DMS79 (cell line): ENCODE results near the gene GATD1.
A peak's percentile ranks its signal among the peaks of the same experiment; 100 is the strongest.

Experiments
- DNase-seq: peaks from one replicate; lab custom pipeline; 2025; lab: John Stamatoyannopoulos, UW

Gene GATD1

DNA sequence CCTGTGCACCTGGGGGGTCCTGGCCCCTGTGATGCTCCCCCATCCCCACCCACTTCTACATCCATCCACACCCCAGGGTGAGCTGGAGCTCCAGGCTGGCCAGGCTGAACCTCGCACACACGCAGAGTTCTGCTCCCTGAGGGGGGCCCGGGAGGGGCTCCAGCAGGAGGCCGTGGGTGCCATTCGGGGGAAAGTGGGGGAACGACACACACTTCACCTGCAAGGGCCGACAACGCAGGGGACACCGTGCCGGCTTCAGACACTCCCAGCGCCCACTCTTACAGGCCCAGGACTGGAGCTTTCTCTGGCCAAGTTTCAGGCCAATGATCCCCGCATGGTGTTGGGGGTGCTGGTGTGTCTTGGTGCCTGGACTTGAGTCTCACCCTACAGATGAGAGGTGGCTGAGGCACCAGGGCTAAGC, 50.0 kb downstream of the GATD1 start:
- DNase-seq, result no peak

DNA sequence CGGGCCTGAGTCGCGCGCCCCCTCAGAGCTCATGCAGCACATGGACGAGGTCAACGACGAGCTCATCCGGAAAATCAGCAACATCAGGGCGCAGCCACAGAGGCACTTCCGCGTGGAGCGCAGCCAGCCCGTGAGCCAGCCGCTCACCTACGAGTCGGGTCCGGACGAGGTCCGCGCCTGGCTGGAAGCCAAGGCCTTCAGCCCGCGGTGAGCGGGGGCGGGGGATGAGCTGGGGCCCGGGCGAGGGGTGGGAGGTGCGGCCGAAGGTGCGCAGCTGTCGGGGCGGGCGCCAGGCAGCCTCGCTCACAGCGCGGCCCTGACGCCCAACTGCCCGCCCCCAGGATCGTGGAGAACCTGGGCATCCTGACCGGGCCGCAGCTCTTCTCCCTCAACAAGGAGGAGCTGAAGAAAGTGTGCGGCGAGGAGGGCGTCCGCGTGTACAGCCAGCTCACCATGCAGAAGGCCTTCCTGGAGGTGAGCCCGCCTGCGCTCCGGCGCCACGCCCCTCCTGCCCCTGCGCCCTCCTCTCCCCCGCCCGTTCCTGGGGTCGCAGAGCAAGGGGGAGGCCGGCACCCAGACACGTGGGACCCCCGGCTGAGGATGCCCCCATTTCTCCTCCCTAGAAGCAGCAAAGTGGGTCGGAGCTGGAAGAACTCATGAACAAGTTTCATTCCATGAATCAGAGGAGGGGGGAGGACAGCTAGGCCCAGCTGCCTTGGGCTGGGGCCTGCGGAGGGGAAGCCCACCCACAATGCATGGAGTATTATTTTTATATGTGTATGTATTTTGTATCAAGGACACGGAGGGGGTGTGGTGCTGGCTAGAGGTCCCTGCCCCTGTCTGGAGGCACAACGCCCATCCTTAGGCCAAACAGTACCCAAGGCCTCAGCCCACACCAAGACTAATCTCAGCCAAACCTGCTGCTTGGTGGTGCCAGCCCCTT, 50.7 kb downstream of the GATD1 start:
- peak; percentile 20 for DNase-seq

DNA sequence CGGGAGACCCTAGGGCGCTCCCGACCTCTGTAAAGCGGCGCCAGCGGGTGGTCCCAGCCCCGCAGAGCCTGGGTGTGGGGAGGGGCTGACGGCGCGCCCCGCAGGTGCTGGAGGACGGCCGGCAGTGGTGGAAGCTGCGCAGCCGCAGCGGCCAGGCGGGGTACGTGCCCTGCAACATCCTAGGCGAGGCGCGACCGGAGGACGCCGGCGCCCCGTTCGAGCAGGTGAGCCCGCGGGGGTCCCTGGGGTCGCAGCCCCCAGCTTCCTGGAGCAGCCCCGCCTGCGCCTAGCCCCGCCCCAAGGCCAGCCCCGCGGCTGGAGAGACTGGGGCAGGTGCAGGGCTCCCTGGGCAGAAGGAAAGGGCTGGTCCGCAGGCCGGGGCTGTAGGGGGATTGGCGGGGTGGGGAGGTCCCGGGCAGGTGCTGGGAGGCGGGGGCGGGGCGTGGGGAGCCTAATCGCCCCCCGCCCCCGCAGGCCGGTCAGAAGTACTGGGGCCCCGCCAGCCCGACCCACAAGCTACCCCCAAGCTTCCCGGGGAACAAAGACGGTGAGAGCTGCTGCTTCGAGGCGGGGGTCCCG, 51.6 kb downstream of the GATD1 start:
- no peak for DNase-seq

DNA sequence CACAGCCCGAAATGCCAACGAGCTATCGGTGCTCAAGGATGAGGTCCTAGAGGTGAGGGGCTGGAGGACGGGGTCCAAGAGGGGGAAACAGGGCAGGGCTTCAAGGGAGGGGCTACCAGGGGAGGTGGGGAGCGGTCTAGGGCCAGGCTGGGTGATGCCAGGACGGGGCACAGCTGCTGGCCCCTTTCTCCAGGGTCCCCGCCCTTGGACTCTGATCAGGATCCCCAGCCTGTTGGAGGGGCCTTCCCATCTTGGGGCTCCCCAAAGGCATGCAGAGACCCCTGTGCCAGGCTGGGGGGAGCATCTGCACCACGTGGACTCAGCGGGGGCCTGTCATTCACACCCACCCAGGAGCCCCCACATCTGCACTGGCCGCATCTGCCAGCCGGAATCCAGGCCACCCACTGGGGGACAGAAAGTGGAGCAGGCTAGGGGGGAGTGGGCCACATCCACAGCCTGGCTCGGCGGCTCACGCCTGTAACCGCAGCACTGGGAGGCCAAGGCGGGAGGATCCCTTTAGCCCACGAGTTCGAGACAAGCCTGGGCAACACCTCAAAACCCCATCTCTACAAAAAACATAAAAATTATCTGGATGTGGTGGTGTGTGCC, 52.4 kb downstream of the GATD1 start:
- no peak for DNase-seq

DNA sequence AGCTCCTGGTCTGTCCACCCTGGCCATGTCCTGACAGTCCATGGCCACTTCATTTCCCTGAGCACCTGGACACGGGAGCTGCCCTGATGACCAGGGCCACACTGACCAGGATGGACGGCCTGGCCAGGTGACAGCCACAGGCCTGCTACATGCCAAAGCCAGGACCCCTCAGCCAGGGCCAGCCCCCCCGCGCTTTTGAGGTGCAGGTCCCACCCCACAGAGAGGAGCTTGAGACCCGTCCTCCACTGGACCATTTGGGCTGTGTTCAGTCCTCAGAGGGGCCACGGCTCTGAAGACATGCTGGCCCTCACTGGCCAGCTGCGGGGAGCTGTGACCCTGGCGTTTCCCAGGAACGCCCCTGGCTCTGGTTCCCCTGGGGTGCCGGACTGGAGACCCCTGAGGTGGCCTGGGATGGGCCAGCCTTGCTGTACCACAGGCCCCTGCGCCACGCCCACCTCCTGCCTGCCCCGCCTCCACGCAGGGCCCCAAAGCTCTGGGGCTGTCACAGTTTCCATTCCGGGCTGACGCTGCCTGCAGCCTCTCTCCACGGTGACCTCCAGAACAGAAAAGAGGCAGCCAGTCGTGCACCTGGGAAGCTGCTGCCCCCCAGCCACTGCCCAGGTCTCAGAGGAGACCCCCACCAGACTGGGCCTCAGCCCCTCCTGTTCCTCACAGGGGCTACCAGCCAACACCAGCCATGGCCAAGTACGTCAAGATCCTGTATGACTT, 53.1 kb downstream of the GATD1 start:
- no peak for DNase-seq

DNA sequence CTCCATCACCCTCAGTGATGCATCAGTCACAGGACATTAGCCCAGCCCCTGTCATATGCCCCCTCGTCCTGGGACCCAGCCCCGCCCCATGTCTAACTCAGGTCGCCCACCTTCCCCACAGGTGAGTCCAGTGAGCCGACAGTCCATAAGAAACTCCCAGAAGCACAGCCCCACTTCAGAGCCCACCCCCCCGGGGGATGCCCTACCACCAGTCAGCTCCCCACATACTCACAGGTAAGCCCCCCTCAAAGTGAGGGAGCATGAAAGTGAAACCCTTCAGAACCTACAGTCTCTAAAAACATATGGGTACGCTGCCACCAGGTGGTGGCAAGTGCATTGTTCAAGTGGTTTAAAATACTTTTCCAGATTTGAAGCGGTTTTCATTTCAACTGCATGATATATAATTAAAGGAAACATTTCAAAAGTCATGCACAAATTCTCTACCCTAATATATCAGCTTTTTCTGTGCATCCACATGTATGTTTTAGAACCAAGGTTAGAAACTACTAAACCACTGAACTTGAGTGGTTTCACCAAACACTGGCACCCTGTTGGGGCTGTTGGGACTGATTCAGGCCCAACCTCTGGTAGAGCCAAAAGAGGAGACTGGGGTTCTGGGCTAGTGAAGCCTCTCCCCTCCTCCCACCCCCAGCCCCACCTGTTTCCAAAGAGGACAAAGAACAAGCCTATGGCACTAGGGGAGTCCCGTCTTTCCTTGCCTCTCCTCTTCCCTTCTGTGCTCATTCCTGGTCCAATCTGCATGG, 54.0 kb downstream of the GATD1 start:
- DNase-seq, result no peak

DNA sequence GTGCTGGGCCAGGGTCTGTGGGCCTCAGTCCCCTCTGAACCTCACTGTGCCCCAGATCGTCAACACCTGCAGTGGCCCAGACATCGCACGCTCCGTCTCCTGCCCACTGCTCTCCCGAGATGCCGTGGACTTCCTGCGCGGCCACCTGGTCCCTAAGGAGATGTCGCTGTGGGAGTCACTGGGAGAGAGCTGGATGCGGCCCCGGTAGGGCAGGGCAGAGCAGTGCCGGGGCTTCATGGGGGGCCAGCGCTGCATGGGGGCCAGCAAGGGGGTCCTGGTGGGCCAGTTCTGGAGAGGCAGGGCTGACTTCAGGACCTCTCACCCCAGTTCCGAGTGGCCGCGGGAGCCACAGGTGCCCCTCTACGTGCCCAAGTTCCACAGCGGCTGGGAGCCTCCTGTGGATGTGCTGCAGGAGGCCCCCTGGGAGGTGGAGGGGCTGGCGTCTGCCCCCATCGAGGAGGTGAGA, 54.9 kb downstream of the GATD1 start:
- DNase-seq, result no peak

DNA sequence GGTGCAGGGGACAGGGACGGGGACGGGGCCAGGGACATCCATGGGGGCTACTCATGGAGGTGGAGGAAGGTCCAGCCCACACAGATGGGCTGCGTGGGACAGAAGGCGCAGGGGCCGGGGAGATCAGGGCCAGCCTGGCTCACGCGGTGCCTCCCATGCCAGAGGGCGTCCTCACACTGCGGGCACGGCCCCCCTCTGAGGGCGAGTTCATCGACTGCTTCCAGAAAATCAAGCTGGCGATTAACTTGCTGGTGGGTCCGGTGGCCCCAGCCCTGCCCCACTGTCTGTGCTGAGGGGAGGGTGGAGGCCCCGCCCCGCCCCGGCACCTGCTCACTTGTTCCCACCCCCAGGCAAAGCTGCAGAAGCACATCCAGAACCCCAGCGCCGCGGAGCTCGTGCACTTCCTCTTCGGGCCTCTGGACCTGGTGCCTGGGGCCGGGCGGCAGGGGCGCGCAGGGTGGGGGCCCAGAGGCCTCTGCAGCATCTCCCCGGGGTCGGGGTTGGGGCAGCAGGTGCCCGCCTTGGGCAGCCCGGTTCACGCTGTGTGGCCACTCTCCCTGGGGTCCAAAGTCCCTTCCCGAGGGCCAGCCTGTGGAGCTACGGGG, 55.4 kb downstream of the GATD1 start:
- DNase-seq, result no peak

DNA sequence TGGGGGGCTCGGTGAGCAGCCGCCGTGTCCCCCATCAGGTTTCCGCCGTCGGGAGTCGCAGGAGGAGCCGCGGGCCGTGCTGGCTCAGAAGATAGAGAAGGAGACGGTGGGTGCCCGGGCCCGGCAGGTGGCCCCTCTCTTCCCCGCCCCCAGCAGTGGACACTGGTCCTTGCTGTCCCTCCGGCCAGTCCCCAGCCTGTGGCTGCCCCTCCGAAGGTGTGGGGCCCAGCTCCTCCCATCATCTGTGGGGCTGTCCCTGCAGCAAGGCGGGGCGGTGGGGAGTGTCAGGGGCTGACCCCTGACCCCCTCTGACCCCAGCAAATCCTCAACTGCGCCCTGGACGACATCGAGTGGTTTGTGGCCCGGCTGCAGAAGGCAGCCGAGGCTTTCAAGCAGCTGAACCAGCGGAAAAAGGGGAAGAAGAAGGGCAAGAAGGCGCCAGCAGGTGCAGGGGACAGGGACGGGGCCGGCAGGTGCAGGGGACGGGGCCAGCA, 56.0 kb downstream of the GATD1 start:
- no peak for DNase-seq

DNA sequence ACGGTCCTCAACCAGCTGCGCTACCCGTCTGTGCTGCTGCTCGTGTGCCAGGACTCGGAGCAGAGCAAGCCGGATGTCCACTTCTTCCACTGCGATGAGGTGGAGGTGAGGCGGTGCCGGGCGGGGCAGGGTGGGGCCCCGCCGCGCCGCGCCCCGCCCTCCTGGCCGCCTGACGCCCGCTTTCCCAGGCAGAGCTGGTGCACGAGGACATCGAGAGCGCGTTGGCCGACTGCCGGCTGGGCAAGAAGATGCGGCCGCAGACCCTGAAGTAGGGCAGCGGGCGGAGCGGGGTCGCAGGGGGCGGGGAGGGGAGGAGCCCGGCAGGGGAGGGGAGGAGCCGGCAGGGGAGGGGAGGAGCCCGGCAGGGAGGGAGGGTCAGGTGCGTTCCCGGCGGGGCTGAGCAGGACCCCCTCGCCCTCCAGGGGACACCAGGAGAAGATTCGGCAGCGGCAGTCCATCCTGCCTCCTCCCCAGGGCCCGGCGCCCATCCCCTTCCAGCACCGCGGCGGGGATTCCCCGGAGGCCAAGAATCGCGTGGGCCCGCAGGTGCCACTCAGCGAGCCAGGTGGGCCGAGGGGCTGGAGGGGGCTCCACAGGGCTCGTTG, 56.5 kb downstream of the GATD1 start:
- no peak for DNase-seq

DNA sequence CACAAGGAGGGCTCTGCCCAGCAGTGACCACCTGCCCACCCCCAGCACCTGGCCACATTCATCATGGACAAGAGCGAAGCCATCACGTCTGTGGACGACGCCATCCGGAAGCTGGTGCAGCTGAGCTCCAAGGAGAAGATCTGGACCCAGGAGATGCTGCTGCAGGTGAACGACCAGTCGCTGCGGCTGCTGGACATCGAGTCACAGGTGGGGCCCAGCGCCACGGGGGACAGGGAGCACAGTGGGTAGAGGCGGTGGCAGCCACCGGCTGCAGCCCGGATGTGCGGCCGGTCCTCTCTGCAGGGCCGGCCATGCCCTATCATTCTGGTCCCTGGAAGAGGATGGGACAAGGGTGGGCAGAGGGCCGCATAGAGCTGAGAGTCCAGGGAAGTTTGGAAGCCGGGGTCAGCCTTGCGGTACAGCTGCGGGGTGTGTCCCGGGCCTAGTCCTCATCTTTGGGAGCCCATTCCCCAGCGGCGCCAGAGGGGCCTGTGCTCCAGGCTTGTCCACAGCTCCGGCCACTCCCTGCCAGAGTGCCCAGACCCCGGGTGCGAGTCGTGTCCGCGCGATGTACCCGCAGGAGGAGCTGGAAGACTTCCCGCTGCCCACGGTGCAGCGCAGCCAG, 57.2 kb downstream of the GATD1 start:
- DNase-seq, result no peak

DNA sequence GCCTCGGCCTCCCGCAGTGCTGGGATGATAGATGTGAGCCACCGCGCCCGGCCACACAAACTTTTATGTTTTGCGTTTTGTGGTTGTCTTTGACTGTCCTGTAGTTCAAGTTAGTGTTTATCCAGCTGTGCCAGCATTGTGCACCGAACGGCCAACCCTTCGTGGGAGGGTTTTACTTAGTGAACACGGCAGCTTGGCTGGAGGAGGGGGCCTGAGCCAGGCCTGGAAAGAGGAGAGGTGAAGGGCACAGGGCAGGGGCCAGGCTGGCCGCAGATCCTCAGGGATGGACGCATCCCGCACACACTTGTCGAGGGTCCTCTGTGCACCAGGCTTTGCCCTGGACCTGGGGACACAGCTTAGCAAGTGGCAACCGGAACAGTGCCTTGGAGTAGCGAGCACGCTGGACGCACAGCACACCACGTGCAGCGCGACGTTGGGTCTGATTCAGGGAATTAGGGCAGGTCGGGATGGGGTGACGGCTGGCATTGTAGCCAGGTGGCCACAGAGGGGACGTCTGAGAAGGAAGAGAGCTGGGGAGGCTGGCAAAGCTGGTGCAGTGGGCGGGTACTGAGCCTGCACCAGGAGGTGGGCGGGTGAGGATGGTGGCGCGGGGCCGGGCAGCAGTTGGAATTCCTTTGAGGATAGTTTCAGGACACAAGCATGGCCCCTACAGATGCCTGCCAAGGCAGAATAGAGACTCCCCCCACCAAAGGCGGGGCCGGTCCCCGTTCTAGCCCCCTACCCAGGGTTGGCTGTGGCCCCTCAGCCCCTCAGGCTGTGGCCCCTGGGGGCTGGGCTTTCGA, 57.9 kb downstream of the GATD1 start:
- no peak for DNase-seq
